Hepatocyte (in vitro differentiated cells): ENCODE data around the gene PFKL.

Source experiments
- CTCF ChIP-seq: fragments of 200-600 bp; sonication (generic); IDR thresholded peaks from 2 replicates; pipeline ENCODE4 v1.5.1; 2016; ENCODE audit warnings: antibody characterized with exemption, mild to moderate bottlenecking; ENCODE audit not compliant: poor library complexity
- EZH2 ChIP-seq: fragments of 200-600 bp; sonication (generic); IDR thresholded peaks from 2 replicates; pipeline ENCODE4 v1.6.1; 2016; ENCODE audit warnings: antibody characterized with exemption, mild to moderate bottlenecking, borderline replicate concordance

DNA sequence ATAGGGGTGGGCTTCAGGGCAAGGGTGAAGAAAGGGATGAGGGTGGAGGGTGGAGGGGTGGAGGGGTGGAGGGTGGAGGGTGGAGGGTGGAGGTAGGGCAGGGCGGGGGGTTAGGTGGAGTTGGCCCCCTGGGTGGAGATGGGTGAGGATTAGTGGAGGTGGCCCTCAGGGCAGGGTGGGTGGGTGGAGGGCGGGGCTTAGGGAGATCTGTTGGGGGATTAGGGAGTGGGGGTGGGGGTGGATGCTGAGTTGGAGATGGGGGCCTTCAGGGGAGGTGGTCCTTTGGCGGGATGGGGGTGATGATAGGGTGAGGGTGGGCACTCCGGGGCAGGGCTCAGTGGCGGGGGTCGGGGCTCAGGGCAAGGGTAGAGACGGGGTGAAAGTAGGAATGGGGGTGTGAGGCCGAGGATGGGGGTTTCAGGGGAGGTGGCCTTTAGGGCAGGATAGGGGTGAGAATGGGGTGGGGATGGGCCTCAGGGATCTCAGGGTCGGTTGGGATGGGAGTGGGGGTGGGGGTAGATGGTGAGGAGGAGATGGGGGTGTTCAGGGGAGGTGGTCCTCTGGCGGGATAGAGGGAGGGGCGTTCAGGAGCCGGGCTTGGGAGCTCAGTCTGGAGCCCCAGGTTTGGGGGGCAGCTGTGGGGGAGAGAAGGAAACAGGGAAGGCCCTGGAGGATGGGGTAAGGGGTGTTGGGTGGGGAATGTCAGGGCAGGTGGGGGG lies 37.4 kb upstream of the PFKL start:
- TF ChIP-seq CTCF (no peak), EZH2 (no peak)
